Stimulated activated CD8-positive, alpha-beta memory T cell treated with anti-CD3 and anti-CD28 coated beads, Interleukin-4, amount 100 ng/mL, for 1 hour (primary cell): ENCODE data around the gene ADH5.
"Not testable (repeated sequence)": the region's sequence is repeated elsewhere in the genome, so short reads cannot be mapped to it uniquely, and the experiment has no call there.

Source experiments
- DNase-seq, 2 donors: peaks; one replicate each; pipeline ENCODE4 v3.0.0-alpha.2; 2020; ENCODE audit warnings: low read depth in 2 of 2, low spot score in 1 of 2

Gene ADH5

GRCh38 chr4:99088023-99088449, 552 bp downstream of the ADH5 start:
- DNase-seq, result no peak

DNA sequence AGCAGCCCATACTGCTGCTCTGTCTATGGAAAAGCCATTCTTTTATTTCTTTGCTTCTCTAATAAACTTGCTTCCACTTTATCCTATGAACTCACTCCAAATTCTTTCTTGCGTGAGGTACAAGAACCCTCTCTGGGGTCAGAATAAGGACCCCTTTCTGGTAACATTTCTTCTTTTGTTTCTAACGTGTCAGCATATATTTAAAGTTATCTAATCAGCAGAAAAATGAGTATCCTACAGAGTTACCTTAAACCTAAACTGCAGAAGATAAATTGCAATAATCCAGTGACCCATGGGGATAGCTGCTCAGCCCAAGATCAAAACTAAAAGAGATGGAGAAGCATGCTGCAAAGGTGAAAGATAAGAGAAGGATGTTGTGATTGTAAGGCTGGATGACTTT, 4.0 kb downstream of the ADH5 start:
- no peak for DNase-seq

DNA sequence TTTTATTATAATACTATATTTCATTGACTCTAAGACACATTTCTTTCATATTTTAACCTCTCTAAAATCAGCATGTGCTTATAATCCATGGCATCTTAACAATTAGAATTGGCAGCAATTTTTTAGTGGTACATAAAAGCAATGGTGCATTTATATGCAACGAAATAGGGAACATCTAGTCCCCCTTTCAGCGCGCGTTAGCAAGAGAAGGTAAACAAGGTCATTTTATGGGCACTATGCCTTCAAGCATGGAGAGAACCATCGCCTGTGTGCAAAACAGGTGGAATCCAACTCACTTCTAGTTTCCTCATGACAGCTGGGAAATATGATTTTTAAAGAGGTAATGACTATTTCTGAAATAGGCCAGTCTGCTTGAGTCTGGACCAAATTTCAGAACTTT, 6.4 kb downstream of the ADH5 start:
- DNase-seq, result no peak

DNA sequence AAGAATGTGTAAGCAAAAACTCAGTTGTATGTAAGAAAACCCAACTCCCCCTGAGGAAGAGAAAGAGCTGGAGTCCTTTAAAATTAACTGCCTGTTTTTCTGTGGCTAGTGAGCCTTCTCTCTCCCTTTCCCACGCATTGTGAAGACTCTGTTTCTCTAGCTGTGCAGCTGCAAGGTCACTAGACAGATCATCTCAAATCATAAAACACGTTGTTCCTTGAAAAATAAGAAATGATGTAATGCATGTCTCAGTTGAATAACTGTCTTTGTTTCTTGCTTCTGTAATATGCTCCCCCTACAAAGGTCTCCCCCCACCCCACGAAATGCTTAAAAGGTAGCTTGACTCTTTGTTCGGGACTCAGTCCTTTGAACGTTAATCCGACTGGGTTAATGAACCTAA, 7.7 kb downstream of the ADH5 start:
- DNase-seq, result not testable (repeated sequence)

GRCh38 chr4:99079625-99080295, 8.8 kb downstream of the ADH5 start:
- DNase-seq, result no peak

DNA sequence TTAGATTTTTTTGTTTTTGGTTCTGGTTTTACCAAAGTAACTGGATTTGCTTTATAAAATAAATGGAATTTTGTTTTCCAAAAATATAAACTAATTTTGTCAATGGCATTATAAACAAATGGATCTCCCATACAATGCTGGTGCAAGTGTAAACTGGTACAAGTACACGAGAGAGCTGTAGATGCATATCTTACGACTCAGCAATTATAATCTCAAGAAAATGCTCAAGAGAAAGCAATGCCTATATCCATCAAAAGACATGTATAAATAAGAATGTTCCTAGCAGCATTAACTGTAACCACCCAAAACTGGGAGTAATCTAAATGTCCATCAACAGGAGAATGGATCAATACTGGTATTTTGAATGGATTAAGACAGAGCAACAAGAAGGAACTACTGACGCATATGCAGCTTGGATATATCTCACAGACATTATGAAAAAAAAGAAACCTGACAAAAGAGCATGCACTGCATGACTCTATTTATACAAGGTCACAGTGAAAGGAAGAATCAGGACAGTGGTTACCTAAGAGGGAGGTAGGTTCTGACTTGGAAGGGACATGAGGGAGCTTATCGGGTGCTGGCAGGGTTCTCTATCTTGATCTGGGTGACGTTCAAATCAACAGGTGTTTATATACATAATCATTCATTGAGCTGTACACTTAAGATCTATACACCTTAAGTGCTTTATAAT, 9.5 kb downstream of the ADH5 start:
- no peak for DNase-seq

- DNase-seq, result no peak
These were observed 10.3 kb downstream of the ADH5 start for GRCh38 chr4:99078336-99078735.

- DNase-seq, result no peak
These were observed 11.4 kb downstream of the ADH5 start for GRCh38 chr4:99077177-99077576.

- DNase-seq, result no peak
These were observed 12.2 kb downstream of the ADH5 start for GRCh38 chr4:99076292-99076976.

DNA sequence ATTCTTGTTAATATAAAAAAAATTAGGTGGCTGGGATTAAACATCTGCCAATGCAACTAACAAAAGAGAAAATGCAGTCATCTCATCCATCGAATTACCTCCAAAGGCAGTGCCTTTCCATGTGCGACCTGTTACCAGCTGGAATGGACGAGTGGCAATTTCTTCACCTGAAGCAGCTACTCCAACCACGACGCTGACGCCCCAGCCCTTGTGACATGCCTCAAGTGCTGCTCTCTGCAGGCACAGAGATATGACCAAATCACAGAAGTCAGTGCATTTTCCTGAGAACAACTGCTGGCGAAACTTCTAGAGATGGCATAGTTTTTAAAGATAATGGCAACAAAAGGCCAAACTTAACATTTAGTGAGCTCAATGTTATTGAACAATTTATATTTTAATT, 13.8 kb downstream of the ADH5 start:
- DNase-seq, result no peak

- DNase-seq, result no peak
These were observed 17.4 kb downstream of the ADH5 start for GRCh38 chr4:99071159-99071558.

DNA sequence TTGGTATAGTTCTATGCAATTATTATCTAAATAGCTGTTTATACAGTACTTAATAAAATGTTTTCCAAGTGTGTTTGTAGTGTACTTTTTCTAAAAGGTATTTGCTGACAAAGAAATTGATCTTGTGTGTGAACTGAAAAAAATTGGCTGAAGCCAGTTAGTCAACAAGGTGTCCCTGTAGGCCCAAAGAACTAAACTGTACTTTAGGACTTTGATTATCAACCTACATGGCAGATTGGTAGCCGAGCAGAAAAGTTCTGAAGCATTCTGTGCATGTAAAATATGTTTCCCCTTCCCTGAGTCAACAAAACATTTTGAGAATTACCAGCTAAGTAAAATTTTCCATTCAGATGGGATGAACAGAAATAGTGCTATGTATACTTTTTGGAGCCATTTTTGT, 21.0 kb downstream of the ADH5 start:
- DNase-seq, result no peak

DNA sequence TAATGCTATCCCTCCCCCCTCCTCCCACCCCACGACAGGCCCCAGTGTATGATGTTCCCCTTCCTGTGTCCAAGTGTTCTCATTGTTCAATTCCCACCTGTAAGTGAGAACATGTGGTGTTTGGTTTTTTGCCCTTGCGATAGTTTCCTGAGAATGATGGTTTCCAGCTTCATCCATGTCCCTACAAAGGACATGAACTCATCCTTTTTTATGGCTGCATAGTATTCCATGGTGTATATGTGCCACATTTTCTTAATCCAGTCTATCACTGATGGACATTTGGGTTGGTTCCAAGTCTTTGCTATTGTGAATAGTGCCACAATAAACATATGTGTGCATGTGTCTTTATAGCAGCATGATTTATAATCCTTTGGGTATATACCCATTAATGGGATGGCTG, 23.1 kb downstream of the ADH5 start:
- not testable (repeated sequence) for DNase-seq

- DNase-seq, result no peak
These were observed 26.5 kb downstream of the ADH5 start for GRCh38 chr4:99062120-99062519.

DNA sequence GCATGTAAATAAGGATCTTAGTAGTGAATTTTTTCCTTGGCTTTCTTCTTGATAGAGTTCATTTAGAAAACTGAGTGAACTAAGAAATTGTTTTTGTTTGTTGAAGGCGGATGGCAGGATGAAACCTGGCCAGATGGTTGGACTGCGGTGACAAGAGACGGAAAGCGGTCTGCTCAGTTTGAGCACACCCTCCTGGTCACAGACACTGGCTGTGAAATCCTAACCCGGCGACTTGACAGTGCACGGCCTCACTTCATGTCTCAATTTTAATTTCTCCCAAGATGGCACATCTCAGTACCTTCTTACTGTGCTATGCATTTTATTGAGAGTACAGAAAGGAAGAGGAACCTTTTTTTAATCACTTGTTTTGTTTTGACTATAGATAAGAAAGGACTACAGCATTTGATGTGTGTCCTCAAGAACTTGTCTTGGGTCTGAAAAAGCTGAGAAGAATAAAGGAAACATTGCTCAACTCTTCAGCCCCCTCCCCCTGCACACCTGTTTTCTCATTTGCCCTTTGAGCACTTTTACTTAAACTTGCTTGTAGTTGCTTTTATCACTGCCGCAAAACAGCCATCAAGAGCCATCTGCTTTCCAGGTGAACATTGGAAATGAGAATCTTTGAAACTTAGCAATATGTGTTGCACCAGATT, 27.4 kb downstream of the ADH5 start:
- DNase-seq, result no peak

DNA sequence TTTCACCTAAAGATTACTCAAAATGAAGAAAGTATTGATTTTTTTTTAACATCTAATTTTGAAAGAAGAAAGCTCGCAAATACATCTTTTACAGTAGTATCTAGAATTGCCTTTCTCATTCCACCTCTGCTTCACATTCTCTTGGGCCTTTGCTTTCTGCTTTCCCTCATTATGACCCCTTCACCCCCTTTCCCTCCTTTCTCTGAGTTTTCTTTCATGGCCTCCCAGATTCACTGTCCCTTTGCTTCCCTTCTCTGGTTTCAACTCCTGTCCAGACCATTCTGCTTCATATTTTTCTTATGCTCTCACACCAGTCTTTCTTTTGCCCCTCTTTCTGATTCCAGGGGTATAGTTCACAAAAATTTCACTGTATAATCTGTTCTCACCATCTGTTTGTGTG, 29.0 kb downstream of the ADH5 start:
- DNase-seq, result no peak

- no peak for DNase-seq
These were observed 30.4 kb downstream of the ADH5 start for GRCh38 chr4:99058228-99058627.

DNA sequence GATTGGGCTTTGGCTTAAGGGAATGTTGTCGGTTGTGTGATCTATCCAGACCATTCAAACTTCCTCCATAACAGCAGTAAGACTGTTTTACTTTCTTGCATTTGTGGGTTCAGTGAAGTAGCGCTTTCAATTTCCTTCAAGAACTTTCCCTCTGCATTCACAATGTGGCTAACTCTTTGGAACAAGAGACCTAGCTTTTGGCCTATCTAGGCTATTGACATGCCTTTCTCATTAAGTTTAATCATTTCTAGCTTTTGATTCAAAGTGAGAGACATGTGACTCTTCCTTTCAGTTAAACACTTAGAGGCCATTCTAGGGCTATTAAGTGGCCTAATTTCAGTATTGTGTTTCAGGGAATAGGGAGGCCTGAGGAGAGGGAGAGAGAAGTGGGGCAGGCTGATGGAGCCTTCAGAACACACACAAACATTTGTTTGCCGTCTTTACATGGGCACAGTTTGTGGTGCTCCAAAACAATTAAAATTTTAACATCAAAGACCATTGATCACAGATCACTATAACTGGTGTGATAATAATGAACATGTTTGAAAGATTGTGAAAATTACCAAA, 34.1 kb downstream of the ADH5 start:
- no peak for DNase-seq

DNA sequence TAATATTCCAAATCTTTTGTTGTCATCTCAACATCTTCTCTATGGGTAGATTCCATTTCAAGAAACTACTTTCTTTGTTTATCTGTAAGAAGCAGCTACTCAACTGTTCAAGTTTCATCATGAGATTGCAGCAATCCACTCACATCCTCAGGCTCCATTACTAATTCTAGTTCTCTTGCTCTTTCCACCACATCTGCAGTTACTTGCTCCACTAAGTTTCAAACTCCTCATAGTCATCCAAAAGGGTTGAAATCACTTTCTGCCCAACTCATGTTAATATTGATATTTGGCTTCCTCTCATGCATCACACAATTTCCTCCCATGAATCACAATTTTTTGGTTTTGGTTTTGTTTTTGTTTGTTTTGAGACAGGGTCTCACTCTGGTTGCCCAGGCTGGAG, 35.7 kb downstream of the ADH5 start:
- no peak for DNase-seq

DNA sequence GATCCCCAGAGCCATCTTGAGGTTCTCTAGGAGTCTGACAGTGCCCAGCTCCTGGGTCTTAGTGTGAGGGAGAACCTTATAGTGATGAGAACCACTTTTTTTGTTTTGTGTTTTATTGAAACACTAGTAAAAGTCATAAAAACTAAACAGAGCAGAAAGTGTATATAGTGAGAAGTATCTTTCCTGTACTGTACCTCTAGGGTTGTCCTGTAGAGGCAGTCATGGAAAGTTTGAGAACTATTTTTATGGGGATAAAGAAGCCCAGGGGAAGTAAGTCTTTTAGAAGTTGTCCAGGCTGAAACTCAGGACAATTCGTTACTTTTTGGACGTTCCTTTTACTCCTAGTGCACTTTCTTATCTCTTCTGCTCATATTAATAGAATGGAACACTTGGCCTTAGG, 40.9 kb downstream of the ADH5 start:
- DNase-seq, result no peak

DNA sequence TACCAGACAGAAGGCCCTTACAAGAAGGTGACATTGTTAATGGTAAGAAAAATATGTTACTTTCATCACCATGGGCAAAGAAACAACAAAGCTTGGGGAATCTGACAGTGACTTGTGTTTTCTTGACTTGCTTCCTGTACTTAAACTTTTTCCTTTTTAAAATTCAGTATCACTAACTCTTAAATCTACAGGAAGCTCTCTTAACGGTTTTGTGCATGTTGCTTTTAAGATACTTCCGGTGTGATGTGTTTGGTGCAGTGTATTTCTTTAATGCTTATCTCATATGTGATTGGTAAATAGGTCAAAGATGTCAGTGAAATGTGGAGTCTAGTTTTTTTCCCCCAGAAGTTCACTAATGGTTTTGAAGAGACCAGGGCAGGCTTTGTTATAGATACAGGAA, 45.2 kb downstream of the ADH5 start:
- DNase-seq, result no peak

DNA sequence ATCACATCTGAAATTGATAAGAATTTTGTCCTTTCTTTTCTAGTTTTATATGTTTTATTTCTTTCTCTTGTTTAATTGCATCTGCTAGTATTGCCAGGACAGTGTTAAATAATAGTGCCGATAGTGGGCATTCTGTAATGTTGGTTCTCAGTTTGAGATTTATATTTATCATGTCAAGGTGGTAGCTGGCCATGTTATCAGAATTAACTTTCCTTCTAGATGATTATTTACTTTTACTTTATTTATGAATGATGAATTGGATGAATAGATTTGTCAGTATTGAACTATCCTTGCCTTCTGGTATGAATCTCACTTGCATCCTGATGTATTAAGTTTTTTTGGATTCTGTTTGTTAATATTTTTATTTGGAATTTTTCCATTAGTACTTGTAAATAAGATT, 50.4 kb downstream of the ADH5 start:
- DNase-seq, result no peak
